Choroid plexus epithelial cell (primary cell): ENCODE measurements around the gene LUC7L2.
"Not testable (repeated sequence)": the region's sequence is repeated elsewhere in the genome, so short reads cannot be mapped to it uniquely, and the experiment has no call there.

Experiments
- DNase-seq: peaks from one replicate; pipeline ENCODE4 v3.0.0-alpha.2; 2010; ENCODE audit warnings: low read depth
- H3K4me3 ChIP-seq: 2 replicates; pipeline ENCODE4 v1.5.1; 2011; ENCODE audit warnings: low read depth, mild to moderate bottlenecking, control low read depth, low read length, moderate library complexity
- CTCF ChIP-seq: conservative IDR thresholded peaks from 2 replicates; pipeline ENCODE4 v1.5.1; 2011; ENCODE audit warnings: low read depth, mild to moderate bottlenecking, control low read depth, inconsistent platforms, low read length, moderate library complexity

Gene LUC7L2, protein sequence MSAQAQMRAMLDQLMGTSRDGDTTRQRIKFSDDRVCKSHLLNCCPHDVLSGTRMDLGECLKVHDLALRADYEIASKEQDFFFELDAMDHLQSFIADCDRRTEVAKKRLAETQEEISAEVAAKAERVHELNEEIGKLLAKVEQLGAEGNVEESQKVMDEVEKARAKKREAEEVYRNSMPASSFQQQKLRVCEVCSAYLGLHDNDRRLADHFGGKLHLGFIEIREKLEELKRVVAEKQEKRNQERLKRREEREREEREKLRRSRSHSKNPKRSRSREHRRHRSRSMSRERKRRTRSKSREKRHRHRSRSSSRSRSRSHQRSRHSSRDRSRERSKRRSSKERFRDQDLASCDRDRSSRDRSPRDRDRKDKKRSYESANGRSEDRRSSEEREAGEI

DNA sequence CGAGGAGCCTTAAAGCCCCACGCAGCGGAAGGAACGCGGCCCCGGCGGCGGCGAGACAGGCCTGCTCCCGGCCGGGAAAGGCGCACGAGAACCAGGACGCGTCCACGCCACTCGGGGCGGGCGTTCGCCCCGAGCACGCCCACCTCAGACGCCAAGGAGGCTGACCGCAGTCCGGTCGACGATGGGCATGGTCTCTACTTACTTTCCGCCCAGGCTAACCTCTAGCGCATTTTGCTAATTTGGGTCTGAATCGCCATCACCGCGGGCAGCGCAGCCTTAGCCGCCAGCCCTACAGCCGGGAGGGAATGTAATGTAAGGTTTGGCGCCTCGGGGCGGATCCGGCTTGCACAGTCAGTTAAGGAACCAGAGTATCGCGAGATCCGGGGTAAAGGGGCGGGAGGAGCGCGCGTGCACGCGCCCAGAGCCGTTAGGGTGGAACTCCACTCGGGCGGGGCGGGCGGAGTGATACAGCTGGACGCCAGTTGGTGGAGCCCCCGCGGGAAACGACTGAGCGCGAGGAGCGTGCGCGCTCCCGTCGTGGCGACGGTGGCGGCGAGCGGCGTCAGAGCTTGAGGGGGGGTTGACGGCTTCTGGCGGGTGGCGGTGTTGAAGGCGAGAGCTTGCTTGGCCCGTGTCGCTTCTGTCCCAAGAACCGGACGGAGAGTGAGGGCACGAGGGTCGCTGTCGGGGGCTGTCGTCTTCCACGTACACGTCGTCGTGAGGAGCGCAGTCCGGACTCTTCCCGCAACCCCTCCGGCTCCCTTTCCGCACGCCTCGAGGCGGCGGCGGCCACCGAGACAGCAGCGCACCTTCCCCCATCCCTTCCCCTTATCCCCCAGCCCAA is at the start of gene LUC7L2:
Gene LUC7L2 (plus strand): TSS at position 529 of the 844 bp plus-strand sequence. CDS start 368 bp downstream, outside the sequence.
- DNase-seq: peak; percentile 99
- peak; percentile 16 for TF ChIP-seq CTCF
- peak within 1 kb of the TSS; percentile 99 for H3K4me3 ChIP-seq

GRCh38 chr7:139317939-139318505 is 41.7 kb upstream of the LUC7L2 start:
- TF ChIP-seq CTCF: no peak
- no peak for DNase-seq
- no peak overlapping the region for H3K4me3 ChIP-seq

DNA sequence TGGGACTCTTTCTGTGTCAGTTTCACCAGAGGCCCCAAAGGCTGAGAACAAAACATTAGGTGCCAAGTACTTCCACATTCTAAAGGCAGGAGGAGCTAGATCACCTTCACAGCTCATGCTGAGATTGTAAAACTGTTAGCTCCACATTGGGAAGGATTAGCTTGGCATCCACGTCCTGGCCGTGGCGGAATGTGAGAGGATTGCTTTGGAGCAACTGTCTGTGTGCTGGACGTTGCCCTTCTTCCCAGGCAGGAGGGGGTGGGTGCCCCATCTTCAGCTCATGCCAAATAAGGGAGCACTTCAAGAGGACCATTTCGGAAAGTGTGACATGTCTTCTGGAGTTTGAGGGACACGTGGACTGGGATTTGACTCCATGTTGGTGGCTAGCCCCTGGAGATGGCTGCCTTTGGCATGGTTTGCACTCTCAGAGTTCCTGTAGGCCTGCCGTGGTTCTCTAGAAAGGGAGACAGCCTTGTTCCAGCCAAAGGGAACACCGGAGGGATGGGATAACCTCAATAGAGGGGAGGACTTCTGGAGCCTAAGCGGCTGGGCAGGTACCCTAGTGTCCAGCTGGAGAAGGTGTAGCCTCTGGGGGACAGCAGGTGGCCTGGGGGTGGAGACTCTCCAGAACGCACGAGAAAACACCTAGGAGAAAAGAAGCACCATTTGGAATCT is 38.5 kb upstream of the LUC7L2 start:
- DNase-seq: peak; percentile 64
- peak; percentile 72 for TF ChIP-seq CTCF
- H3K4me3 ChIP-seq: no peak overlapping the region

DNA sequence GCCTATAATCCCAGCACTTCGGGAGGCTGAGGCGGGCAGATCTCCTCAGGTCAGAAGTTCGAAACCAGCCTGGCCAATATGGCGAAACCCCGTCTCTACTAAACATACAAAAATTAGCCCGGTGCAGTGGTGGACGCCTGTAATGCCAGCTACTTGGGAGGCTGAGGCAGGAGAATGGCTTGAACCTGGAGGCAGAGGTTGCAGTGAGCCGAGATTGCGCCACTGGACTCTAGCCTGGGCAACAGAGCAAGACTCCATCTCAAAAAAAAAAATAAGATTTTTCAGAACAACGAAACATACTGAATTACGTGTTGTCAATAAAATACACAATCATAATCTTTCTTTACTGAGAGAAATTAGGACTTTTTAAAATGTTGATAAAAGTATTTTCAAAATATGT is 35.0 kb upstream of the LUC7L2 start:
- H3K4me3 ChIP-seq, DNase-seq: not testable (repeated sequence)

- TF ChIP-seq CTCF: no peak
- no peak overlapping the region for H3K4me3 ChIP-seq
- peak; percentile 79 for DNase-seq
Measured at GRCh38 chr7:139328375-139328774, 31.3 kb upstream of the LUC7L2 start.

DNA sequence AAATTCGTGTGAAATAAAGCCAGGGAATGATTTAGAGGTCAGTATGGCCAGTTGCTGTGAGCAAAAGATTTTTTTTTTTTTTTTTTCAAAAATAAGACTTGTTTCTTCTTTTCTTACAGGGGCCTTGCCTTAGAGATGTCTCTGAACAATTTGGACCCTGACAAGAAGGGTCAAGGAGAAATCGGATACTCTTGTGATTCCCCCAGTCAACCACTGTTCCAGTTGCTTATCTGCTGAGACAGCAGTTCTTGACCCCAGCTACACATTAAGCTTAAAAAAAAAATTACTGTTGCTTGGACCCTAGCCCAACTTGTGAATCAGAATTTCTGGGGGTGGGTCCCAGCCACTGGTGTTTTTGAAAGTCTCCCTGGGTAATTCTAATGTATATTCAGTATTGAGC is 30.6 kb upstream of the LUC7L2 start:
- H3K4me3 ChIP-seq: no peak overlapping the region
- peak; percentile 8 for DNase-seq
- TF ChIP-seq CTCF: no peak
